Activated T-helper 2 cell treated with anti-CD3 and anti-CD28 coated beads, Interferon-gamma antibody, Interleukin-2, Interleukin-4, amounts not matched to agents 10 μg/mL and 5 μg/mL and 100 μg/mL, durations not matched to agents 14 hours and 24 hours and 36 hours (primary cell): ENCODE data around the gene KSR1. TPM values are rescaled to one million over a fixed set of nuclear protein-coding genes. Genes with fewer than 3 reads are reported as not detected.

ENCODE experiments used
- DNase-seq: peaks from one replicate; pipeline ENCODE4 v3.0.0; 2021; ENCODE audit warnings: low spot score
- H3K27ac Mint-ChIP-seq: one replicate; pipeline ENCODE4 v1.8.0; 2021; ENCODE audit warnings: mixed read lengths
- H3K27me3 Mint-ChIP-seq: one replicate; pipeline ENCODE4 v1.8.0; 2021; ENCODE audit warnings: low read depth, mixed read lengths
- H3K36me3 Mint-ChIP-seq: one replicate; pipeline ENCODE4 v1.8.0; 2021; ENCODE audit warnings: low read depth, mixed read lengths
- H3K4me1 Mint-ChIP-seq: one replicate; pipeline ENCODE4 v1.8.0; 2021; ENCODE audit warnings: low read depth, mixed read lengths
- H3K4me3 Mint-ChIP-seq: one replicate; pipeline ENCODE4 v1.8.0; 2021; ENCODE audit warnings: low read depth, mild to moderate bottlenecking, moderate library complexity, mixed read lengths
- H3K9me3 Mint-ChIP-seq: one replicate; pipeline ENCODE4 v1.8.0; 2021; ENCODE audit warnings: mixed read lengths
- intact Hi-C: fragments of 100-400 bp; cut with micrococcal nuclease; formaldehyde crosslinking; loops from one replicate; pipeline ENCODE4 v1.15.1; 2023
- total RNA-seq: library from RNA; stranded (reverse); gene quantifications from 2 replicates; pipeline ENCODE4 v1.2.3, GENCODE V29; 2022

KSR1 gene
- total RNA-seq, 1 donor from 2014 or later = 96.5 TPM

GRCh38 chr17:27602721-27603420, 146.6 kb downstream of the KSR1 start:
- Mint-ChIP-seq H3K4me1 (peaks cover 10% of the 10 kb centered on the region), H3K27me3 (no peaks in the 10 kb centered on the region), H3K9me3 (no peaks in the 10 kb centered on the region), H3K4me3 (no peak overlapping the region), H3K27ac (peak overlapping the region; percentile 17), H3K36me3 (peaks cover 43% of the 10 kb centered on the region)
- peak; percentile 55 for DNase-seq
- intact Hi-C loops = loop anchor here (5.0 kb wide), 2 partner anchors 36 to 44 kb away; no protein-coding TSS in a partner anchor

GRCh38 chr17:27603421-27603770, 147.1 kb downstream of the KSR1 start:
- H3K27ac Mint-ChIP-seq = peak overlapping the region; percentile 17
- intact Hi-C loops = loop anchor here (5.0 kb wide), 2 partner anchors 36 to 44 kb away; no protein-coding TSS in a partner anchor
- H3K27me3 Mint-ChIP-seq = no peaks in the 10 kb centered on the region
- H3K4me3 Mint-ChIP-seq = no peak overlapping the region
- no peaks in the 10 kb centered on the region for H3K9me3 Mint-ChIP-seq
- DNase-seq = no peak
- peaks cover 46% of the 10 kb centered on the region for H3K36me3 Mint-ChIP-seq
- peaks cover 14% of the 10 kb centered on the region for H3K4me1 Mint-ChIP-seq

GRCh38 chr17:27603880-27604794, 147.9 kb downstream of the KSR1 start:
- Mint-ChIP-seq H3K36me3 (peaks cover 48% of the 10 kb centered on the region), H3K4me3 (no peak overlapping the region), H3K4me1 (peaks cover 19% of the 10 kb centered on the region), H3K27me3 (no peaks in the 10 kb centered on the region), H3K9me3 (no peaks in the 10 kb centered on the region), H3K27ac (no peak overlapping the region)
- intact Hi-C loops = loop anchor here (5.0 kb wide), 2 partner anchors 37 to 43 kb away; no protein-coding TSS in a partner anchor
- DNase-seq = no peak

GRCh38 chr17:27605409-27605808, 149.2 kb downstream of the KSR1 start:
- peaks cover 56% of the 10 kb centered on the region for H3K36me3 Mint-ChIP-seq
- no peak for DNase-seq
- no peak overlapping the region for H3K27ac Mint-ChIP-seq
- H3K9me3 Mint-ChIP-seq = no peaks in the 10 kb centered on the region
- H3K27me3 Mint-ChIP-seq = no peaks in the 10 kb centered on the region
- no peak overlapping the region for H3K4me3 Mint-ChIP-seq
- intact Hi-C loops = no loop called here
- H3K4me1 Mint-ChIP-seq = peaks cover 18% of the 10 kb centered on the region

GRCh38 chr17:27607521-27608091, 151.4 kb downstream of the KSR1 start:
- Mint-ChIP-seq H3K36me3 (peaks cover 58% of the 10 kb centered on the region), H3K4me3 (no peak overlapping the region), H3K27ac (peak overlapping the region; percentile 76)

GRCh38 chr17:27608328-27609230, 152.3 kb downstream of the KSR1 start:
- H3K4me3 Mint-ChIP-seq = no peak overlapping the region
- DNase-seq = no peak
- H3K27me3 Mint-ChIP-seq = no peaks in the 10 kb centered on the region
- peaks cover 63% of the 10 kb centered on the region for H3K36me3 Mint-ChIP-seq
- intact Hi-C loops = loop anchor here (2.0 kb wide), 1 partner anchor 44 kb away; no protein-coding TSS in a partner anchor
- peaks cover 24% of the 10 kb centered on the region for H3K4me1 Mint-ChIP-seq
- H3K27ac Mint-ChIP-seq = peak overlapping the region; percentile 76
- H3K9me3 Mint-ChIP-seq = no peaks in the 10 kb centered on the region

More at GRCh38 chr17:27607521-27608091, 151.4 kb downstream of the KSR1 start:
- Mint-ChIP-seq H3K9me3 (no peaks in the 10 kb centered on the region), H3K4me1 (peaks cover 23% of the 10 kb centered on the region), H3K27me3 (no peaks in the 10 kb centered on the region)
- intact Hi-C loops = loop anchor here (2.0 kb wide), 1 partner anchor 45 kb away; no protein-coding TSS in a partner anchor
- no peak for DNase-seq

- intact Hi-C loops = loop anchor here (2.0 kb wide), 1 partner anchor 43 kb away; no protein-coding TSS in a partner anchor
- DNase-seq = no peak
- Mint-ChIP-seq H3K36me3 (peaks cover 73% of the 10 kb centered on the region), H3K4me1 (peaks cover 24% of the 10 kb centered on the region), H3K9me3 (no peaks in the 10 kb centered on the region), H3K27me3 (no peaks in the 10 kb centered on the region), H3K4me3 (no peak overlapping the region), H3K27ac (no peak overlapping the region)
Measured at GRCh38 chr17:27609611-27610303, 153.5 kb downstream of the KSR1 start.

GRCh38 chr17:27610304-27610677, 154.0 kb downstream of the KSR1 start:
- intact Hi-C loops = no loop called here
- DNase-seq = no peak
- no peaks in the 10 kb centered on the region for H3K27me3 Mint-ChIP-seq
- peaks cover 27% of the 10 kb centered on the region for H3K4me1 Mint-ChIP-seq
- peaks cover 79% of the 10 kb centered on the region for H3K36me3 Mint-ChIP-seq
- H3K4me3 Mint-ChIP-seq = no peak overlapping the region
- H3K27ac Mint-ChIP-seq = no peak overlapping the region
- no peaks in the 10 kb centered on the region for H3K9me3 Mint-ChIP-seq

- Mint-ChIP-seq H3K4me3 (no peak overlapping the region), H3K4me1 (peaks cover 45% of the 10 kb centered on the region), H3K9me3 (no peaks in the 10 kb centered on the region), H3K27me3 (no peaks in the 10 kb centered on the region), H3K36me3 (peaks cover 87% of the 10 kb centered on the region), H3K27ac (peak overlapping the region; percentile 75)
- intact Hi-C loops = no loop called here
- DNase-seq = no peak
Measured at GRCh38 chr17:27612160-27612770, 156.0 kb downstream of the KSR1 start.

GRCh38 chr17:27613433-27613832, 157.2 kb downstream of the KSR1 start:
- H3K36me3 Mint-ChIP-seq = peaks cover 89% of the 10 kb centered on the region
- intact Hi-C loops = no loop called here
- H3K4me1 Mint-ChIP-seq = peaks cover 42% of the 10 kb centered on the region
- no peak for DNase-seq
- H3K4me3 Mint-ChIP-seq = no peak overlapping the region
- no peak overlapping the region for H3K27ac Mint-ChIP-seq
- H3K9me3 Mint-ChIP-seq = no peaks in the 10 kb centered on the region
- no peaks in the 10 kb centered on the region for H3K27me3 Mint-ChIP-seq

- Mint-ChIP-seq H3K4me1 (peaks cover 39% of the 10 kb centered on the region), H3K27me3 (no peaks in the 10 kb centered on the region), H3K27ac (peak overlapping the region; percentile 66), H3K9me3 (no peaks in the 10 kb centered on the region), H3K36me3 (peaks cover 84% of the 10 kb centered on the region), H3K4me3 (no peak overlapping the region)
- intact Hi-C loops = no loop called here
- no peak for DNase-seq
Measured at GRCh38 chr17:27615121-27615520, 158.9 kb downstream of the KSR1 start.
